Measurements from ENCODE around the gene NALCN.

NALCN gene

DNA sequence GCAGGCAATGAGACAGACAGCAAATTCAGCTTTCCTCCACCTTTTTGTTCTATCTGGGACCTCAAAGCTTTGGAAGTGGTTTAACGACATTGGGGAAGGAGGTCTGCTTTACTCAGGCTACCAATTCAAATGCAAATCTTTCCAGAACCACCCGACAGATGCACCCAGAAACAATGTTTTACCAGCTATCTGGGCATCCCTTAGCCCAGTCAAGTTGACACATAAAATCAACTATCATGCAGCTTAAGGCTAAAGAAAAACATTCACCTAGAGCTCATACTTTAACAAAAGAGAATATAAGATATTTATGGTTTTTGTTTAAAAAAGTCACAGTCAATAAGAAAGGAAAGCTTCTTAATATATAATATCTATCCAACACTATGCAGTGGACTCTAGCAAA lies 246.0 kb downstream of the NALCN start (continued):
- TF ChIP-seq ZNF626 (tag by site-specific recombination; IDR thresholded peaks at IDR 0.05) (no peak), BCL11B (tag by site-specific recombination; IDR thresholded peaks at IDR 0.05; ENCODE audit: low read depth) (no peak), REPIN1 (tag by site-specific recombination; IDR thresholded peaks at IDR 0.05; ENCODE audit: low read depth) (no peak), ZBTB26 (tag by site-specific recombination; optimal IDR thresholded peaks at IDR 0.05) (no peak), ZBTB7A (tag by site-specific recombination; IDR thresholded peaks at IDR 0.05; ENCODE audit: low read depth) (no peak), ZNF202 (tag by site-specific recombination; IDR thresholded peaks at IDR 0.05; ENCODE audit: borderline replicate concordance) (no peak), ZNF692 (tag by site-specific recombination; IDR thresholded peaks at IDR 0.05) (no peak), ZNF416 (tag by site-specific recombination; IDR thresholded peaks at IDR 0.05) (no peak), YY1 (tag by site-specific recombination; IDR thresholded peaks at IDR 0.05) (no peak), ZNF140 (tag by site-specific recombination; IDR thresholded peaks at IDR 0.05) (no peak)

DNA sequence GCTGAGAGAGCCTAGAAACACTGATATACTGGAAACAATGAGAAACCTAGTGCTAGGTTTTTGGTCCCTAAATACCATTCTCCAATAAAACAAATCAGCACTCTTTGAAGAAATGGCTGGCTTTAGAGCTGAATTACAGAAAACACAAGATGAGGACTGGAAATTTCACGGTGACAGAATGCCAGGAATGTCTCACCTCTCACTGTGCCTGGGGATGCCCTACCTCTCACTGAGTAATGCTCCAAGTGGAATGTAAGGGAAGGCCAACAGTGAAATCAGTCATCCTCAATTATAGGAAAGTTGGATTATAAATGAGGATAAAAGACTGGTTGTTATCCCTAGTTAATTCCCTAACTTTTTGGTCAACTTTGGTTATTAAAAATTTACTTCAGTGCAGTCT lies 259.0 kb downstream of the NALCN start:
- no peak overlapping the region for H3K4me3 ChIP-seq (ENCODE audit: low read depth, low read length)
- no peaks in the 10 kb centered on the region for H3K36me3 ChIP-seq (ENCODE audit: control insufficient read depth in 2 of 2, insufficient read depth in 1 of 2, low read length in 2 of 2)
- no peak for TF ChIP-seq KLF9 (tag by site-specific recombination; IDR thresholded peaks at IDR 0.05; ENCODE audit: low read depth)
- no peak for TF ChIP-seq SCRT1 (tag by site-specific recombination; IDR thresholded peaks at IDR 0.05; ENCODE audit: borderline replicate concordance)
- TF ChIP-seq ZNF423 (tag by site-specific recombination; IDR thresholded peaks at IDR 0.05), result no peak
- TF ChIP-seq, protein P1, sequence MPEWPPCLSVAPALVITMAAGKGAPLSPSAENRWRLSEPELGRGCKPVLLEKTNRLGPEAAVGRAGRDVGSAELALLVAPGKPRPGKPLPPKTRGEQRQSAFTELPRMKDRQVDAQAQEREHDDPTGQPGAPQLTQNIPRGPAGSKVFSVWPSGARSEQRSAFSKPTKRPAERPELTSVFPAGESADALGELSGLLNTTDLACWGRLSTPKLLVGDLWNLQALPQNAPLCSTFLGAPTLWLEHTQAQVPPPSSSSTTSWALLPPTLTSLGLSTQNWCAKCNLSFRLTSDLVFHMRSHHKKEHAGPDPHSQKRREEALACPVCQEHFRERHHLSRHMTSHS (tag by site-specific recombination; IDR thresholded peaks at IDR 0.05), result no peak
- TF ChIP-seq ZNF10 (tag by site-specific recombination; IDR thresholded peaks at IDR 0.05), result no peak
- TF ChIP-seq, protein P2, sequence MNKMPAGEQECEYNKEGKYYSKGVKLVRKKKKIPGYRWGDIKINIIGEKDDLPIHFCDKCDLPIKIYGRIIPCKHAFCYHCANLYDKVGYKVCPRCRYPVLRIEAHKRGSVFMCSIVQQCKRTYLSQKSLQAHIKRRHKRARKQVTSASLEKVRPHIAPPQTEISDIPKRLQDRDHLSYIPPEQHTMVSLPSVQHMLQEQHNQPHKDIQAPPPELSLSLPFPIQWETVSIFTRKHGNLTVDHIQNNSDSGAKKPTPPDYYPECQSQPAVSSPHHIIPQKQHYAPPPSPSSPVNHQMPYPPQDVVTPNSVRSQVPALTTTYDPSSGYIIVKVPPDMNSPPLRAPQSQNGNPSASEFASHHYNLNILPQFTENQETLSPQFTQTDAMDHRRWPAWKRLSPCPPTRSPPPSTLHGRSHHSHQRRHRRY (tag by site-specific recombination; IDR thresholded peaks at IDR 0.05), result no peak
- no peak for TF ChIP-seq ZNF558 (tag by site-specific recombination; IDR thresholded peaks at IDR 0.05)
- no peak for TF ChIP-seq MZF1 (tag by site-specific recombination; IDR thresholded peaks at IDR 0.05; ENCODE audit: borderline replicate concordance)
- no peak for TF ChIP-seq ZNF394 (tag by site-specific recombination; IDR thresholded peaks at IDR 0.05; ENCODE audit: borderline replicate concordance)
- TF ChIP-seq ZNF37A (tag by site-specific recombination; IDR thresholded peaks at IDR 0.05), result no peak
- TF ChIP-seq ZNF16 (tag by site-specific recombination; IDR thresholded peaks at IDR 0.05; ENCODE audit: low read depth), result no peak
- TF ChIP-seq ZNF157 (tag by site-specific recombination; IDR thresholded peaks at IDR 0.05), result no peak
- TF ChIP-seq ZNF830 (tag by site-specific recombination; IDR thresholded peaks at IDR 0.05; ENCODE audit: low read depth), result no peak
- H3K27ac ChIP-seq (ENCODE audit: extremely low read depth, low read depth, low read length), result no peak overlapping the region
- POLR2A ChIA-PET, result no interaction called here
- CTCF ChIA-PET, result interaction anchor here (0.6 to 4.6 kb wide), 3 partner anchors 12 to 319 kb away, joined by 3 to 30 read pairs (median 5); no protein-coding TSS in a partner anchor
- H3K9me3 ChIP-seq (ENCODE audit: control insufficient read depth, insufficient read depth, low read depth, low read length), result no peaks in the 10 kb centered on the region
- H3K4me1 ChIP-seq (ENCODE audit: control insufficient read depth, insufficient read depth, low read length), result no peaks in the 10 kb centered on the region

All from HEK293 (cell line).